Liver (tissue), 9 donors: ENCODE data around the gene PARP14. TPM values are rescaled to one million over a fixed set of nuclear protein-coding genes. Genes with fewer than 3 reads are reported as not detected.

ENCODE experiments used
- DNase-seq: peaks from one replicate; pipeline ENCODE4 v3.0.0-alpha.2; 2017; ENCODE audit warnings: low spot score
- H3K27ac ChIP-seq, 2 donors: one replicate each; pipeline ENCODE4 v1.7.0; 2013; ENCODE audit warnings: inconsistent platforms in 2 of 2, low read length in 2 of 2, control low read depth in 1 of 2, low read depth in 1 of 2, mild to moderate bottlenecking in 1 of 2
- H3K27me3 ChIP-seq, 4 donors: one replicate each; pipeline versions ENCODE4 v1.6.1 to v1.7.0; 2013; ENCODE audit warnings: low read length in 3 of 4, inconsistent platforms in 1 of 4, mild to moderate bottlenecking in 1 of 4, moderate library complexity in 1 of 4; ENCODE audit not compliant: control insufficient read depth in 4 of 4, insufficient read depth in 4 of 4
- H3K36me3 ChIP-seq, 4 donors: one replicate each; pipeline versions ENCODE4 v1.6.1 to v1.7.0; 2013; ENCODE audit warnings: low read length in 3 of 4, mild to moderate bottlenecking in 3 of 4, low read depth in 1 of 4, moderate library complexity in 1 of 4; ENCODE audit not compliant: control insufficient read depth in 4 of 4, insufficient read depth in 3 of 4
- H3K4me1 ChIP-seq, 4 donors: one replicate each; pipeline versions ENCODE4 v1.6.1 to v1.7.0; 2013; ENCODE audit warnings: low read length in 3 of 4, mild to moderate bottlenecking in 3 of 4, moderate library complexity in 1 of 4; ENCODE audit not compliant: control insufficient read depth in 4 of 4, insufficient read depth in 4 of 4
- H3K4me3 ChIP-seq, 3 donors: one replicate each; pipeline versions ENCODE4 v1.6.1 to v1.7.0; 2013; ENCODE audit warnings: low read length in 3 of 3, control low read depth in 1 of 3, low read depth in 1 of 3, mild to moderate bottlenecking in 1 of 3
- H3K9ac ChIP-seq, 2 donors: one replicate each; pipeline ENCODE4 v1.7.0; 2013; ENCODE audit warnings: low read length in 2 of 2, mild to moderate bottlenecking in 2 of 2, moderate library complexity in 2 of 2, control low read depth in 1 of 2, low read depth in 1 of 2
- H3K9me3 ChIP-seq, 4 donors: one replicate each; pipeline versions ENCODE4 v1.6.1 to v1.7.0; 2013; ENCODE audit warnings: low read length in 3 of 4; ENCODE audit not compliant: control insufficient read depth in 4 of 4
- EGR1 ChIP-seq, 2 donors: IDR thresholded peaks; 2 replicates each; pipeline ENCODE4 v1.6.1; 2016 to 2018; ENCODE audit warnings: antibody characterized with exemption in 2 of 2, low read depth in 2 of 2
- FOXA1 ChIP-seq: IDR thresholded peaks from 2 replicates; pipeline ENCODE4 v1.6.1; 2016; ENCODE audit warnings: antibody characterized with exemption
- FOXA2 ChIP-seq: IDR thresholded peaks from 2 replicates; pipeline ENCODE4 v1.6.1; 2016; ENCODE audit warnings: antibody characterized with exemption
- HNF4G ChIP-seq: IDR thresholded peaks from 2 replicates; pipeline ENCODE4 v1.6.1; 2016; ENCODE audit warnings: antibody characterized with exemption
- NR2F2 ChIP-seq: IDR thresholded peaks from 2 replicates; pipeline ENCODE4 v1.6.1; 2016; ENCODE audit warnings: antibody characterized with exemption
- RAD21 ChIP-seq, 2 donors: IDR thresholded peaks; 2 replicates each; pipeline ENCODE4 v1.6.1; 2016; ENCODE audit warnings: antibody characterized with exemption in 2 of 2, mild to moderate bottlenecking in 2 of 2
- RXRA ChIP-seq, 2 donors: IDR thresholded peaks; 2 replicates each; pipeline ENCODE4 v1.6.1; 2017 to 2018; ENCODE audit warnings: antibody characterized with exemption in 2 of 2, mild to moderate bottlenecking in 1 of 2
- TAF1 ChIP-seq: conservative IDR thresholded peaks from 2 replicates; pipeline ENCODE4 v1.6.1; 2016; ENCODE audit warnings: antibody characterized with exemption, mild to moderate bottlenecking
- YY1 ChIP-seq: IDR thresholded peaks from 2 replicates; pipeline ENCODE4 v1.6.1; 2016; ENCODE audit warnings: antibody characterized with exemption, mild to moderate bottlenecking
- WGBS: extraction: QIAGEN DNeasy Blood & Tissue Kit; methylation state at CpG from one replicate; pipeline ENCODE4 v1.1.7; 2013; 5-methylcytosine and 5-hydroxymethylcytosine counted together
- polyA plus RNA-seq, 2 donors: library from polyadenylated mRNA; stranded (reverse) in 1 of 2; unstranded in 1 of 2; fragments of 200-250 nt in 1 of 2; fragments of >200 nt in 1 of 2; fragmentation: Nextera tagmentation in 1 of 2; extraction: Ambion mirVana in 1 of 2; gene quantifications; one replicate each; pipeline versions ENCODE4 v1.2.1 to v1.2.3, GENCODE V29; 2013 to 2015
- total RNA-seq, 2 donors: library from RNA; depleted of rRNA; stranded (reverse); fragments of >200 nt; gene quantifications; one replicate each; pipeline ENCODE4 v1.2.3, GENCODE V29; 2014
- TF ChIP-seq, protein P1 (sequence below): IDR thresholded peaks from 2 replicates; pipeline ENCODE4 v1.6.1; 2016; ENCODE audit warnings: antibody characterized with exemption
- TF ChIP-seq, protein P2 (sequence below): fragments of 150-350 bp; IDR thresholded peaks from 2 replicates; pipeline ENCODE4 v1.5.1; 2017; ENCODE audit warnings: improper control_type of control experiment, low read depth, low read length; ENCODE audit not compliant: missing input control
- TF ChIP-seq, protein P3 (sequence below): IDR thresholded peaks from 2 replicates; pipeline ENCODE4 v1.6.1; 2016; ENCODE audit warnings: antibody characterized with exemption
- donor health status: healthy.
- donor health status: healthy.
- donor health status: healthy.
- donor health status: healthy.
- donor health status: healthy.

The PARP14 gene
- total and polyA plus RNA-seq, 4 donors, result 13.1 to 79.7 (median 23.4) TPM

DNA sequence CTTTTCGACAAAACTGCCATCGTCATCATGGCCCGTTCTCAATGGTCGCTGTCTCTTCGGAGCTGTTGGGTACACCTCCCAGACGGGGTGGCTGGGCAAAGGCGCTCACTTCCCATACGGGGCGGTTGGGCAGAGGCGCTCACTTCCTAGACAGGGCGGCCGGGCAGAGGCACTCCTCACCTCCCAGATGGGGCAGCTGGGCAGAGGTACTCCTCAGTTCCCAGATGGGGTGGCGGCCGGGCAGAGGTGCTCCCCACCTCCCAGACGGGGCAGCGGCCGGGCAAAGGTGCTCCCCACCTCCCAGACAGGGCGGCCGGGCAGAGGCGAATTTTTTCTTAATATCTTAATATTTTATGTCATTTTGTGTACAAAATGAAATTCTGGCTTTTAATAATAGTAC lies 44.5 kb downstream of the PARP14 start (continued):
- TF ChIP-seq TAF1 (no peak), NR2F2 (no peak)

DNA sequence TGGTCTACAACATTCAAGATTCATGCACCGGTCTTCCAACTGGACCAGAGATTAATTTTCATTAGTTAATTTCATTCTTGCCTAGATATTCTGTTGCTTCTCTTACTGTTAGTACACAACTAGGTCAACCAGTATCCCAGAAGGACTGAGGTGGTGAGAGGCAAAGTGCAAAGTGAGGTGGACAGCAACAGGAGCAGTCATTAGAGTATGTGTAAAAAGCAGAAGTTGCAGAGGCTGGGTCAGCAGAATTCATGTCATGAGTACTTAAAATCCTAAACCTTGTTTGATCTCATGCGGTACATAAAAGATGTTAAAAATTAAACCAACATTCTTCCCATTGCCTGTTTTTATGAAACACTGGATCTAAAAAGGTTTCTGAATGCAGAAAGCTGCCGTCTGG lies 46.7 kb downstream of the PARP14 start:
- no peak overlapping the region for H3K4me3 ChIP-seq
- no peaks in the 10 kb centered on the region for H3K9me3 ChIP-seq
- peaks cover 0 to 25% (median 12%) of the 10 kb centered on the region in 4 donors for H3K36me3 ChIP-seq
- no peaks in the 10 kb centered on the region for H3K4me1 ChIP-seq
- no peak overlapping the region for H3K27ac ChIP-seq
- TF ChIP-seq FOXA1 (no peak), TAF1 (no peak), YY1 (no peak), HNF4G (no peak), FOXA2 (no peak), EGR1 (IDR thresholded peaks at IDR 0.05; ENCODE audit: low read depth in 2 of 2) (no peak)
- TF ChIP-seq, protein P1, sequence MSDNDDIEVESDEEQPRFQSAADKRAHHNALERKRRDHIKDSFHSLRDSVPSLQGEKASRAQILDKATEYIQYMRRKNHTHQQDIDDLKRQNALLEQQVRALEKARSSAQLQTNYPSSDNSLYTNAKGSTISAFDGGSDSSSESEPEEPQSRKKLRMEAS, result no peak
- TF ChIP-seq, protein P2, sequence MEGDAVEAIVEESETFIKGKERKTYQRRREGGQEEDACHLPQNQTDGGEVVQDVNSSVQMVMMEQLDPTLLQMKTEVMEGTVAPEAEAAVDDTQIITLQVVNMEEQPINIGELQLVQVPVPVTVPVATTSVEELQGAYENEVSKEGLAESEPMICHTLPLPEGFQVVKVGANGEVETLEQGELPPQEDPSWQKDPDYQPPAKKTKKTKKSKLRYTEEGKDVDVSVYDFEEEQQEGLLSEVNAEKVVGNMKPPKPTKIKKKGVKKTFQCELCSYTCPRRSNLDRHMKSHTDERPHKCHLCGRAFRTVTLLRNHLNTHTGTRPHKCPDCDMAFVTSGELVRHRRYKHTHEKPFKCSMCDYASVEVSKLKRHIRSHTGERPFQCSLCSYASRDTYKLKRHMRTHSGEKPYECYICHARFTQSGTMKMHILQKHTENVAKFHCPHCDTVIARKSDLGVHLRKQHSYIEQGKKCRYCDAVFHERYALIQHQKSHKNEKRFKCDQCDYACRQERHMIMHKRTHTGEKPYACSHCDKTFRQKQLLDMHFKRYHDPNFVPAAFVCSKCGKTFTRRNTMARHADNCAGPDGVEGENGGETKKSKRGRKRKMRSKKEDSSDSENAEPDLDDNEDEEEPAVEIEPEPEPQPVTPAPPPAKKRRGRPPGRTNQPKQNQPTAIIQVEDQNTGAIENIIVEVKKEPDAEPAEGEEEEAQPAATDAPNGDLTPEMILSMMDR, result no peak
- no peak for DNase-seq
- 91% methylated on average over 3 of the region's 3 CpGs for WGBS
- no peaks in the 10 kb centered on the region for H3K27me3 ChIP-seq
- no peak overlapping the region for H3K9ac ChIP-seq

DNA sequence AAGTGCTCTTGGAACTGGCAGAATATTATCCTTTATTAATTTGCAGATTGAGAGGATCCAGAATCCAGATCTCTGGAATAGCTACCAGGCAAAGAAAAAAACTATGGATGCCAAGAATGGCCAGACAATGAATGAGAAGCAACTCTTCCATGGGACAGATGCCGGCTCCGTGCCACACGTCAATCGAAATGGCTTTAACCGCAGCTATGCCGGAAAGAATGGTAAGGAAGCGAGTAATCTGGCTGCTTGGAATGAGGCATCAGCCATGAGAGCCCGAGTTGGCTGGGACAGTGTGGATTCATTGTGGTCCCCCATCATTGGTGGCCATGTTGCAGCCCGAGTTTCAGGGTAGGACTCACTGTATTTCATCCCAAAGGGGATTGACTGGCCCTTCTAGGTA lies 47.1 kb downstream of the PARP14 start:
- WGBS, result 96% methylated on average over 9 of the region's 9 CpGs
- Histone ChIP-seq H3K4me1 (no peaks in the 10 kb centered on the region), H3K27me3 (no peaks in the 10 kb centered on the region), H3K27ac (no peak overlapping the region), H3K36me3 (peaks cover 0 to 20% (median 9%) of the 10 kb centered on the region in 4 donors), H3K4me3 (no peak overlapping the region), H3K9ac (no peak overlapping the region), H3K9me3 (no peaks in the 10 kb centered on the region)
- TF ChIP-seq, protein P3, sequence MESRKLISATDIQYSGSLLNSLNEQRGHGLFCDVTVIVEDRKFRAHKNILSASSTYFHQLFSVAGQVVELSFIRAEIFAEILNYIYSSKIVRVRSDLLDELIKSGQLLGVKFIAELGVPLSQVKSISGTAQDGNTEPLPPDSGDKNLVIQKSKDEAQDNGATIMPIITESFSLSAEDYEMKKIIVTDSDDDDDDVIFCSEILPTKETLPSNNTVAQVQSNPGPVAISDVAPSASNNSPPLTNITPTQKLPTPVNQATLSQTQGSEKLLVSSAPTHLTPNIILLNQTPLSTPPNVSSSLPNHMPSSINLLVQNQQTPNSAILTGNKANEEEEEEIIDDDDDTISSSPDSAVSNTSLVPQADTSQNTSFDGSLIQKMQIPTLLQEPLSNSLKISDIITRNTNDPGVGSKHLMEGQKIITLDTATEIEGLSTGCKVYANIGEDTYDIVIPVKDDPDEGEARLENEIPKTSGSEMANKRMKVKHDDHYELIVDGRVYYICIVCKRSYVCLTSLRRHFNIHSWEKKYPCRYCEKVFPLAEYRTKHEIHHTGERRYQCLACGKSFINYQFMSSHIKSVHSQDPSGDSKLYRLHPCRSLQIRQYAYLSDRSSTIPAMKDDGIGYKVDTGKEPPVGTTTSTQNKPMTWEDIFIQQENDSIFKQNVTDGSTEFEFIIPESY, result no peak
- TF ChIP-seq TAF1, result no peak
- TF ChIP-seq RXRA (IDR thresholded peaks at IDR 0.05), result no peak
- TF ChIP-seq RAD21 (IDR thresholded peaks at IDR 0.05), result no peak
- DNase-seq, result no peak

DNA sequence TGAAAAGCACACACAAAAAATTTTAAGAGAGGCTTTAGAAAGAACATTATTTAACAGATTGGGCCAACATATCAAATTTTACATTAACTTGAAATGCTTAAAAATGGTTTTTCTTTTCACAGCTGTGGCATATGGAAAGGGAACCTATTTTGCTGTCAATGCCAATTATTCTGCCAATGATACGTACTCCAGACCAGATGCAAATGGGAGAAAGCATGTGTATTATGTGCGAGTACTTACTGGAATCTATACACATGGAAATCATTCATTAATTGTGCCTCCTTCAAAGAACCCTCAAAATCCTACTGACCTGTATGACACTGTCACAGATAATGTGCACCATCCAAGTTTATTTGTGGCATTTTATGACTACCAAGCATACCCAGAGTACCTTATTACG lies 47.5 kb downstream of the PARP14 start:
- no peak for TF ChIP-seq TAF1
- no peak for TF ChIP-seq EGR1 (IDR thresholded peaks at IDR 0.05; ENCODE audit: low read depth in 2 of 2)
- TF ChIP-seq, protein P2, result no peak
- Histone ChIP-seq H3K4me1 (no peaks in the 10 kb centered on the region), H3K27ac (no peak overlapping the region), H3K9me3 (no peaks in the 10 kb centered on the region), H3K27me3 (no peaks in the 10 kb centered on the region), H3K36me3 (peaks cover 0 to 19% (median 9%) of the 10 kb centered on the region in 4 donors), H3K9ac (no peak overlapping the region), H3K4me3 (no peak overlapping the region)
- WGBS, result 97% methylated on average over 3 of the region's 3 CpGs
- DNase-seq, result no peak
